LNCaP clone FGC (cell line): ENCODE data around the gene PTPN14.
A peak's percentile ranks its signal among the peaks of the same experiment; 100 is the strongest.

ENCODE experiments used
- DNase-seq: peaks from one replicate; pipeline ENCODE4 v3.0.0-alpha.2; 2011; ENCODE audit warnings: low read depth
- H3K4me3 ChIP-seq: 2 replicates; pipeline ENCODE4 v1.5.1; 2011; ENCODE audit warnings: mild to moderate bottlenecking, low read depth, low read length, control low read depth
- CTCF ChIP-seq: IDR thresholded peaks from 2 replicates; pipeline ENCODE4 v1.5.1; 2012; ENCODE audit warnings: mild to moderate bottlenecking; ENCODE audit not compliant: control insufficient read depth, insufficient read depth; ENCODE audit errors: extremely low read depth

Gene PTPN14

DNA sequence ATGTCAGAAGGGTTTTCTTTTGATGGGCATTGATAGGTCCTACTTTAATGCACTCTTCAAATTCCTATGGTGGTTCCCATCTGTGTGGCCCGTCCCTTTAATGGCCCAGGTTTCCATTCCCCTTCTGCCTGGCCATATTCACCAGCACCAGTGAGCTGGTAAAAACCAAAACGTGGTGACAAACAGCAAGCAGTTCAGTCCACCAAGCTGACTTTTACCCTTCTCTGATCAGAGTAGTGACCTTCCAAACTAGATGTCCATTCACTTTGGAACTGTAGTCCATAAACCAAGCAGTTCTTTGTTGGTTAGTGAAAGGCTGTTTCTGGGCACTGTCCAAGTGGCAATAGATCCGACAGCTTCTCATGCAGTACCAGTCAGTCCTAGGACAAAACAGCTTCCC, 209.9 kb downstream of the PTPN14 start:
- DNase-seq, result no peak
- H3K4me3 ChIP-seq, result no peak overlapping the region
- no peak for TF ChIP-seq CTCF

- TF ChIP-seq CTCF, result no peak
- H3K4me3 ChIP-seq, result no peak overlapping the region
- DNase-seq, result no peak
Observed at GRCh38 chr1:214338212-214338611, 213.2 kb downstream of the PTPN14 start.

GRCh38 chr1:214337511-214337910, 213.9 kb downstream of the PTPN14 start:
- no peak overlapping the region for H3K4me3 ChIP-seq
- TF ChIP-seq CTCF, result no peak
- DNase-seq, result no peak

DNA sequence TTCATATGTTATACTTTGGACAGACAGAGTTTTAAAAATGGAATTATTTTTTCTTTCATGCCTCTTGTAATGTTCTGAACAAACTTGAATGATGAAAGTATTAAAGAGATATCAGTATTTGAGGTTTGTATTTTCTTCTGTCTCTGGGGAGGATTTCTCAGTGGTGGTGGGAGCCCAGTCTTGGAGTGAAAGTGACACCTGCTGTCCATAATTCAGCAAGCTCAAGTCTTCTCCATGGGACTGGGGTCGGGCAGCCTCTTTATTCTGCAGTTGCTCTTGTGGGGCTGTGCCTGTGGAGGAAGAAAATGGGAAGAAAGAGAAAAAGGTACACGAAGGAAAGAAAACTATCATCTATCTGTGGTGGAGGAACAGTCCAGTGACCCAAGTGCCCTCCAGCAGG, 214.4 kb downstream of the PTPN14 start:
- no peak for TF ChIP-seq CTCF
- DNase-seq, result no peak
- no peak overlapping the region for H3K4me3 ChIP-seq

- H3K4me3 ChIP-seq, result no peak overlapping the region
- TF ChIP-seq CTCF, result no peak
- DNase-seq, result no peak
Observed at GRCh38 chr1:214335567-214335966, 215.8 kb downstream of the PTPN14 start.

DNA sequence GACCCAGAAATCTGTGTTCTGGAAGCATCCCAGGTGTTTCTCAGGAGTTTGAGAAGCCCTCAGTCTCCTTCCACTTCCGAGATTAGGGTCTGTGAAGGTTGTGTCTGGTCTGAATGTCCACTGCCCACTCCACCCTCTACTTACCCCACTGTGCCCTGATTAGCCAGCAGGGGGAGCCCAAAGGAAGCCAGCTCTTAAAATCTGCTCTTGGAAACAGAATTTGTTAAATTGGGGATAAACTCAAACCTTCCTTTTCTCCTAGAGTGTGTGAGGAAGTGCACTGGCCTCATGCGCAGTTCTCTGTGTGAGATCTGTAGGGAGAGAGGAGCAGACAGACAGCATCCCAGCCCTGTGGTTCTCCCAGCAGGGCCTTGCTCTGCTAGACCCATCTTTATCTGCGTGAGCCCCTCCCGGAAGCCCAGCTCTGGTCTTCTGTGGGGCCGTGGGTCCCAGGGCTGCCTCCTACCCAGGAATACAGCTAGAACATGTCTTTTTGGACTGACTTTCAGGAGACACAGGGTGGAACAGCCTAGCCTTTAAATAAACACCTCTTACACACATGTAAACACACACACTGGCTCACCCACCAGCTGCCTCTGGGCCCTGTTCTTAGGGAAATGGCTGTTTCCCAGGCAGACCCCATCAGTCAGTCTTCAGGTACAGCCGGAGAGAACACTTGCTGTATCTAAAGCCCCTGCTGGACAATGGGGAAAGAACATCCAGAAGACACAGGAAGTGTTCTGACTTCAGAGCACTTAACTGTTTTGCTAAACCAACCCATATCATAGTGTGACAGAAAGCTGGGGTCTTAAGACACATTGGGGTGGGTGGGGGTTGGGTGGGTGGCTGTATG, 218.2 kb downstream of the PTPN14 start:
- H3K4me3 ChIP-seq, result no peak overlapping the region
- no peak for DNase-seq
- peak; percentile 89 for TF ChIP-seq CTCF
